HG03521 (cell line): Measurements from ENCODE around the gene GPC1.

Source experiments
- ATAC-seq: cut with Tn5 transposase; IDR thresholded peaks from one replicate; pipeline ENCODE4 v1.9.1; 2021; ENCODE audit warnings: mild to moderate bottlenecking, moderate library complexity; ENCODE audit not compliant: unreplicated experiment

Gene GPC1

GRCh38 chr2:240397542-240397916 lies 37.9 kb upstream of the GPC1 start:
- no peak for ATAC-seq

- no peak for ATAC-seq
Measured at GRCh38 chr2:240397924-240398645, 37.4 kb upstream of the GPC1 start.

- no peak for ATAC-seq
Measured at GRCh38 chr2:240398661-240399267, 36.7 kb upstream of the GPC1 start.

GRCh38 chr2:240399419-240400324 lies 35.8 kb upstream of the GPC1 start:
- no peak for ATAC-seq

GRCh38 chr2:240400371-240401161 lies 34.9 kb upstream of the GPC1 start:
- no peak for ATAC-seq

- no peak for ATAC-seq
Measured at GRCh38 chr2:240401308-240401707, 34.2 kb upstream of the GPC1 start.

GRCh38 chr2:240401781-240402551 lies 33.5 kb upstream of the GPC1 start:
- ATAC-seq = no peak

GRCh38 chr2:240402566-240403272 lies 32.7 kb upstream of the GPC1 start:
- no peak for ATAC-seq

- ATAC-seq = no peak
Measured at GRCh38 chr2:240403396-240404104, 31.9 kb upstream of the GPC1 start.

GRCh38 chr2:240404174-240404852 lies 31.1 kb upstream of the GPC1 start:
- ATAC-seq = no peak

GRCh38 chr2:240405133-240405532 lies 30.3 kb upstream of the GPC1 start:
- ATAC-seq = no peak

GRCh38 chr2:240405684-240406313 lies 29.7 kb upstream of the GPC1 start:
- no peak for ATAC-seq

GRCh38 chr2:240407090-240407489 lies 28.4 kb upstream of the GPC1 start:
- ATAC-seq = no peak

GRCh38 chr2:240410004-240410403 lies 25.5 kb upstream of the GPC1 start:
- ATAC-seq = no peak

GRCh38 chr2:240410808-240411207 lies 24.7 kb upstream of the GPC1 start:
- no peak for ATAC-seq

- ATAC-seq = no peak
Measured at GRCh38 chr2:240411261-240412160, 24.0 kb upstream of the GPC1 start.
